ENCODE measurements around the gene GOLT1B. TPM values are rescaled to one million over a fixed set of nuclear protein-coding genes. Genes with fewer than 3 reads are reported as not detected.

Gene GOLT1B
- polyA plus RNA-seq, 4 donors, result 33.8 to 51.6 (median 45.2) TPM

GRCh38 chr12:21518451-21518850 is 16.9 kb downstream of the GOLT1B start:
- no peak for DNase-seq (ENCODE audit: low read depth in 4 of 4, low spot score in 3 of 4)

- DNase-seq (ENCODE audit: low read depth in 4 of 4, low spot score in 3 of 4), result no peak
These were observed 20.0 kb downstream of the GOLT1B start for GRCh38 chr12:21521541-21521940.

GRCh38 chr12:21523148-21523547 is 21.6 kb downstream of the GOLT1B start:
- no peak for DNase-seq (ENCODE audit: low read depth in 4 of 4, low spot score in 3 of 4)

- no peak for DNase-seq (ENCODE audit: low read depth in 4 of 4, low spot score in 3 of 4)
These were observed 24.5 kb downstream of the GOLT1B start, which contains the start of gene SPX for GRCh38 chr12:21526053-21526452. Gene SPX (plus strand): TSS chr12:21526296. CDS start chr12:21526473, 177 bp downstream.

- no peak for DNase-seq (ENCODE audit: low read depth in 4 of 4, low spot score in 3 of 4)
These were observed 25.2 kb downstream of the GOLT1B start for GRCh38 chr12:21526721-21527345.

- peak in 2 of 4 donors; percentile 14 to 26 for DNase-seq (ENCODE audit: low read depth in 4 of 4, low spot score in 3 of 4)
These were observed 26.0 kb downstream of the GOLT1B start for GRCh38 chr12:21527451-21528180.

- DNase-seq (ENCODE audit: low read depth in 4 of 4, low spot score in 3 of 4), result peak in 2 of 4 donors; percentile 57 to 60
These were observed 27.4 kb downstream of the GOLT1B start for GRCh38 chr12:21528953-21529352.

GRCh38 chr12:21529456-21529855 is 27.9 kb downstream of the GOLT1B start:
- DNase-seq (ENCODE audit: low read depth in 4 of 4, low spot score in 3 of 4), result no peak

GRCh38 chr12:21538061-21538653 is 36.6 kb downstream of the GOLT1B start:
- no peak for DNase-seq (ENCODE audit: low read depth in 4 of 4, low spot score in 3 of 4)

GRCh38 chr12:21539797-21540196 is 38.2 kb downstream of the GOLT1B start:
- DNase-seq (ENCODE audit: low read depth in 4 of 4, low spot score in 3 of 4), result no peak

- DNase-seq (ENCODE audit: low read depth in 4 of 4, low spot score in 3 of 4), result no peak
These were observed 40.2 kb downstream of the GOLT1B start for GRCh38 chr12:21541773-21542172.

GRCh38 chr12:21542403-21542802 is 40.8 kb downstream of the GOLT1B start:
- DNase-seq (ENCODE audit: low read depth in 4 of 4, low spot score in 3 of 4), result no peak

- DNase-seq (ENCODE audit: low read depth in 4 of 4, low spot score in 3 of 4), result no peak
These were observed 41.6 kb downstream of the GOLT1B start for GRCh38 chr12:21543151-21543550.

- no peak for DNase-seq (ENCODE audit: low read depth in 4 of 4, low spot score in 3 of 4)
These were observed 44.0 kb downstream of the GOLT1B start for GRCh38 chr12:21545557-21545956.

- no peak for DNase-seq (ENCODE audit: low read depth in 4 of 4, low spot score in 3 of 4)
These were observed 45.1 kb downstream of the GOLT1B start for GRCh38 chr12:21546716-21547115.

GRCh38 chr12:21547437-21547836 is 45.8 kb downstream of the GOLT1B start:
- DNase-seq (ENCODE audit: low read depth in 4 of 4, low spot score in 3 of 4), result no peak

- DNase-seq (ENCODE audit: low read depth in 4 of 4, low spot score in 3 of 4), result no peak
These were observed 50.4 kb downstream of the GOLT1B start for GRCh38 chr12:21551841-21552465.

GRCh38 chr12:21552635-21553328 is 51.2 kb downstream of the GOLT1B start:
- DNase-seq (ENCODE audit: low read depth in 4 of 4, low spot score in 3 of 4), result no peak

- DNase-seq (ENCODE audit: low read depth in 4 of 4, low spot score in 3 of 4), result no peak
These were observed 51.7 kb downstream of the GOLT1B start for GRCh38 chr12:21553329-21553675.

GRCh38 chr12:21558100-21558679 is 56.6 kb downstream of the GOLT1B start:
- no peak for DNase-seq (ENCODE audit: low read depth in 4 of 4, low spot score in 3 of 4)
